Duodenal mucosa (tissue), 2 donors: ENCODE measurements around the gene DES.

Experiments
- H3K27ac ChIP-seq: one replicate; pipeline ENCODE4 v1.7.0; 2013; ENCODE audit warnings: low read depth, low read length
- H3K27me3 ChIP-seq, 2 donors: one replicate each; pipeline ENCODE4 v1.7.0; 2013; ENCODE audit warnings: low read length in 2 of 2, control low read depth in 1 of 2; ENCODE audit not compliant: insufficient read depth in 2 of 2, control insufficient read depth in 1 of 2
- H3K36me3 ChIP-seq, 2 donors: one replicate each; pipeline ENCODE4 v1.7.0; 2013; ENCODE audit warnings: low read length in 2 of 2, control low read depth in 1 of 2; ENCODE audit not compliant: insufficient read depth in 2 of 2, control insufficient read depth in 1 of 2
- H3K4me1 ChIP-seq, 2 donors: one replicate each; pipeline ENCODE4 v1.7.0; 2013; ENCODE audit warnings: low read length in 2 of 2, control low read depth in 1 of 2; ENCODE audit not compliant: insufficient read depth in 2 of 2, control insufficient read depth in 1 of 2
- H3K4me3 ChIP-seq, 2 donors: one replicate each; pipeline ENCODE4 v1.7.0; 2013; ENCODE audit warnings: low read length in 2 of 2, low read depth in 1 of 2
- H3K9ac ChIP-seq, 2 donors: one replicate each; pipeline ENCODE4 v1.7.0; 2013; ENCODE audit warnings: low read length in 2 of 2, low read depth in 1 of 2
- H3K9me3 ChIP-seq, 2 donors: one replicate each; pipeline ENCODE4 v1.7.0; 2013; ENCODE audit warnings: low read length in 2 of 2, control low read depth in 1 of 2; ENCODE audit not compliant: control insufficient read depth in 1 of 2

DES gene

GRCh38 chr2:219453671-219454590, 35.8 kb downstream of the DES start:
- Histone ChIP-seq H3K27me3 (peaks cover 18 to 25% of the 10 kb centered on the region in 2 donors), H3K9me3 (no peaks in the 10 kb centered on the region), H3K9ac (no peak overlapping the region), H3K4me1 (peaks cover 0 to 6% of the 10 kb centered on the region in 2 donors), H3K4me3 (no peak overlapping the region), H3K36me3 (no peaks in the 10 kb centered on the region), H3K27ac (peak overlapping the region; percentile 7)

- Histone ChIP-seq H3K27ac (no peak overlapping the region), H3K36me3 (no peaks in the 10 kb centered on the region), H3K4me1 (peaks cover 0 to 6% of the 10 kb centered on the region in 2 donors), H3K9me3 (no peaks in the 10 kb centered on the region), H3K4me3 (no peak overlapping the region), H3K9ac (no peak overlapping the region), H3K27me3 (peaks cover 2 to 14% of the 10 kb centered on the region in 2 donors)
Observed at GRCh38 chr2:219455581-219455980, 37.4 kb downstream of the DES start.

GRCh38 chr2:219457784-219458369, 39.7 kb downstream of the DES start:
- Histone ChIP-seq H3K27ac (no peak overlapping the region), H3K27me3 (peaks cover 0 to under 1% of the 10 kb centered on the region in 2 donors), H3K9ac (no peak overlapping the region), H3K4me3 (no peak overlapping the region), H3K36me3 (no peaks in the 10 kb centered on the region), H3K9me3 (no peaks in the 10 kb centered on the region), H3K4me1 (peaks cover 0 to 6% of the 10 kb centered on the region in 2 donors)

- no peaks in the 10 kb centered on the region for H3K27me3 ChIP-seq
- H3K4me1 ChIP-seq = peaks cover 0 to 6% of the 10 kb centered on the region in 2 donors
- H3K36me3 ChIP-seq = no peaks in the 10 kb centered on the region
- H3K27ac ChIP-seq = no peak overlapping the region
- H3K9ac ChIP-seq = no peak overlapping the region
- H3K4me3 ChIP-seq = no peak overlapping the region
- no peaks in the 10 kb centered on the region for H3K9me3 ChIP-seq
Observed at GRCh38 chr2:219458996-219459395, 40.8 kb downstream of the DES start.

GRCh38 chr2:219459460-219460311, 41.5 kb downstream of the DES start:
- H3K9me3 ChIP-seq = no peaks in the 10 kb centered on the region
- H3K27ac ChIP-seq = no peak overlapping the region
- peaks cover 0 to 6% of the 10 kb centered on the region in 2 donors for H3K4me1 ChIP-seq
- H3K4me3 ChIP-seq = no peak overlapping the region
- H3K27me3 ChIP-seq = no peaks in the 10 kb centered on the region
- H3K9ac ChIP-seq = no peak overlapping the region
- no peaks in the 10 kb centered on the region for H3K36me3 ChIP-seq

GRCh38 chr2:219460424-219460926, 42.3 kb downstream of the DES start:
- no peak overlapping the region for H3K27ac ChIP-seq
- H3K27me3 ChIP-seq = no peaks in the 10 kb centered on the region
- no peak overlapping the region for H3K9ac ChIP-seq
- H3K36me3 ChIP-seq = no peaks in the 10 kb centered on the region
- H3K4me1 ChIP-seq = peaks cover 0 to 6% of the 10 kb centered on the region in 2 donors
- H3K9me3 ChIP-seq = no peaks in the 10 kb centered on the region
- no peak overlapping the region for H3K4me3 ChIP-seq

GRCh38 chr2:219461047-219461514, 42.9 kb downstream of the DES start:
- H3K4me3 ChIP-seq = no peak overlapping the region
- H3K9me3 ChIP-seq = no peaks in the 10 kb centered on the region
- no peaks in the 10 kb centered on the region for H3K27me3 ChIP-seq
- no peaks in the 10 kb centered on the region for H3K36me3 ChIP-seq
- peaks cover 0 to 6% of the 10 kb centered on the region in 2 donors for H3K4me1 ChIP-seq
- H3K27ac ChIP-seq = no peak overlapping the region
- H3K9ac ChIP-seq = no peak overlapping the region

- Histone ChIP-seq H3K27me3 (no peaks in the 10 kb centered on the region), H3K9me3 (no peaks in the 10 kb centered on the region), H3K4me3 (no peak overlapping the region), H3K9ac (no peak overlapping the region), H3K36me3 (no peaks in the 10 kb centered on the region), H3K27ac (no peak overlapping the region), H3K4me1 (peaks cover 0 to 6% of the 10 kb centered on the region in 2 donors)
Observed at GRCh38 chr2:219461669-219462068, 43.5 kb downstream of the DES start.

- no peak overlapping the region for H3K27ac ChIP-seq
- peaks cover 0 to 6% of the 10 kb centered on the region in 2 donors for H3K4me1 ChIP-seq
- H3K9ac ChIP-seq = no peak overlapping the region
- H3K36me3 ChIP-seq = no peaks in the 10 kb centered on the region
- H3K27me3 ChIP-seq = no peaks in the 10 kb centered on the region
- H3K9me3 ChIP-seq = no peaks in the 10 kb centered on the region
- H3K4me3 ChIP-seq = no peak overlapping the region
Observed at GRCh38 chr2:219462349-219462748, 44.2 kb downstream of the DES start.
